ENCODE results near the gene DISP1. TPM values are rescaled to one million over a fixed set of nuclear protein-coding genes. Genes with fewer than 3 reads are reported as not detected.

The DISP1 gene
- 2.0 and 2.1 TPM in 2 replicates for total RNA-seq

GRCh38 chr1:222814536-222815439, at the start of gene DISP1:
Gene DISP1 (plus strand): TSS chr1:222815039. CDS start chr1:222942824, 127,785 bp downstream.

Other genes starting within 250 kb of the DISP1 start
- gene TAF1A, start 225.1 kb upstream of the DISP1 start, total RNA-seq = 4.2 and 4.7 TPM in 2 replicates
- 36.0 and 58.5 TPM in 2 replicates for gene MIA3, start 196.9 kb upstream of the DISP1 start, total RNA-seq
- 42.5 and 50.2 TPM in 2 replicates for gene AIDA, start 102.5 kb upstream of the DISP1 start, total RNA-seq
- gene BROX, start 102.5 kb upstream of the DISP1 start, total RNA-seq = 44.4 and 59.7 TPM in 2 replicates
- not detected in 2 replicates for gene FAM177B, start 77.8 kb upstream of the DISP1 start, total RNA-seq